ENCODE results near the gene ARIH2. TPM values are rescaled to one million over a fixed set of nuclear protein-coding genes. Genes with fewer than 3 reads are reported as not detected.
A peak's percentile ranks its signal among the peaks of the same experiment; 100 is the strongest.

ARIH2 gene
- total and polyA plus RNA-seq, 2 experiments from 2014 or later, result 76.4 to 118 TPM

DNA sequence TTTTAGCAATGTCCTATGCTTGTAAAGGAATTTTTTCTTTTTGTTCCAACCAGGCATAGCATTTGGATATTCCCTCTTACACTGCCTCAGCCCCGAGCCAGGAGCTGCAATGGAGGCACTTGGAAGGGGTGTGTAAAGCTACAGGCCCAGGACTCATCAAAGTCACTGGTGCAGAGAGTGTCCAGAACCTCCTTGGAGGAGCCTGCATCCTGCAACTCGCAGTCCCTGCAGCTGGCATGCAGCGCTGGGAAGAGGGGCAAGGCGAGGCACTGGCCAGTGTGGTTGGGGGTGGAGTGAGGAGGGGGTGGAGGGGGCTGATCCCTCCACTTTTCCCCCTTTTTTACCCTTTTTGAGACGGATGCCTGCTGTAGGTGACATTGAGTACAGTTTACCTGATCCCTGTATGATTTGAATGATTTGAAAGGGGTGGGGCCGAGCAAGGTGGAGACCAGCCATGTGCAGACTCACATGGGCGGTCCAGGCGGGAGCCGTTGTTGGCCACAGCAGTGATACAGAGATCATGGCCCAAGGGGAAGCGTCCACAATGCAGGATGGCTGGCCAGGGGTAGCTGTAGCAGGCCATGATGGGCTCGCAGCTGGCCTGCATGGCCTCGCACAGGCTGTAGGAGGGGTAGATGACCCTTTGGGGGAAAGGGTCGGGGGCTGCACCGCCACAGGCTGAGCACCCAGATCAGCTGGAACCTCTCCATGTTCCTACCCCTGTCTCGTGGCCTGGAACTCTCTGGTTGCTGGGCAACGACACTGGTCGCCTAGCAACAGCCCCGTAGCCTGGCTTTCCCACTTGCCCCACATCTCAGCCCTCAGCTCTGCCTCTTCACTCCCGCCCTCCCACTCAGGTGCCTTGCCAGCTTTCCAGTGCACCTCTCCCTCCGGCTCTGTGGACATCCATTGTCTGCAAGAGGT lies 79.3 kb downstream of the ARIH2 start:
- Histone ChIP-seq H3K9me2 (ENCODE audit: insufficient read depth) (no peaks in the 10 kb centered on the region; the same call in 1 of the 2 replicates), H3K4me2 (no peak overlapping the region), H3K4me3 (no peak overlapping the region), H3K36me3 (ENCODE audit: insufficient read depth) (no peaks in the 10 kb centered on the region), H4K20me1 (replicated peaks; ENCODE audit: insufficient read depth) (no peaks in the 10 kb centered on the region; the same call in 1 of the 2 replicates), H3F3A (replicated peaks; ENCODE audit: low read depth) (no peaks in the 10 kb centered on the region), H2AFZ (no peak overlapping the region), H3K27me3 (ENCODE audit: insufficient read depth) (no peaks in the 10 kb centered on the region), H3K79me2 (replicated peaks; ENCODE audit: insufficient read depth) (no peaks in the 10 kb centered on the region), H3K27ac (ENCODE audit: low read depth) (no peak overlapping the region), H3K4me1 (ENCODE audit: insufficient read depth) (peaks cover 10% of the 10 kb centered on the region)
- no peak overlapping the region; the same call in 2 of the 3 replicates for H3K4me3 Mint-ChIP-seq
- TF ChIP-seq POLR2AphosphoS5 (IDR thresholded peaks at IDR 0.05; ENCODE audit: low read depth), result no peak
- TF ChIP-seq, protein P1, sequence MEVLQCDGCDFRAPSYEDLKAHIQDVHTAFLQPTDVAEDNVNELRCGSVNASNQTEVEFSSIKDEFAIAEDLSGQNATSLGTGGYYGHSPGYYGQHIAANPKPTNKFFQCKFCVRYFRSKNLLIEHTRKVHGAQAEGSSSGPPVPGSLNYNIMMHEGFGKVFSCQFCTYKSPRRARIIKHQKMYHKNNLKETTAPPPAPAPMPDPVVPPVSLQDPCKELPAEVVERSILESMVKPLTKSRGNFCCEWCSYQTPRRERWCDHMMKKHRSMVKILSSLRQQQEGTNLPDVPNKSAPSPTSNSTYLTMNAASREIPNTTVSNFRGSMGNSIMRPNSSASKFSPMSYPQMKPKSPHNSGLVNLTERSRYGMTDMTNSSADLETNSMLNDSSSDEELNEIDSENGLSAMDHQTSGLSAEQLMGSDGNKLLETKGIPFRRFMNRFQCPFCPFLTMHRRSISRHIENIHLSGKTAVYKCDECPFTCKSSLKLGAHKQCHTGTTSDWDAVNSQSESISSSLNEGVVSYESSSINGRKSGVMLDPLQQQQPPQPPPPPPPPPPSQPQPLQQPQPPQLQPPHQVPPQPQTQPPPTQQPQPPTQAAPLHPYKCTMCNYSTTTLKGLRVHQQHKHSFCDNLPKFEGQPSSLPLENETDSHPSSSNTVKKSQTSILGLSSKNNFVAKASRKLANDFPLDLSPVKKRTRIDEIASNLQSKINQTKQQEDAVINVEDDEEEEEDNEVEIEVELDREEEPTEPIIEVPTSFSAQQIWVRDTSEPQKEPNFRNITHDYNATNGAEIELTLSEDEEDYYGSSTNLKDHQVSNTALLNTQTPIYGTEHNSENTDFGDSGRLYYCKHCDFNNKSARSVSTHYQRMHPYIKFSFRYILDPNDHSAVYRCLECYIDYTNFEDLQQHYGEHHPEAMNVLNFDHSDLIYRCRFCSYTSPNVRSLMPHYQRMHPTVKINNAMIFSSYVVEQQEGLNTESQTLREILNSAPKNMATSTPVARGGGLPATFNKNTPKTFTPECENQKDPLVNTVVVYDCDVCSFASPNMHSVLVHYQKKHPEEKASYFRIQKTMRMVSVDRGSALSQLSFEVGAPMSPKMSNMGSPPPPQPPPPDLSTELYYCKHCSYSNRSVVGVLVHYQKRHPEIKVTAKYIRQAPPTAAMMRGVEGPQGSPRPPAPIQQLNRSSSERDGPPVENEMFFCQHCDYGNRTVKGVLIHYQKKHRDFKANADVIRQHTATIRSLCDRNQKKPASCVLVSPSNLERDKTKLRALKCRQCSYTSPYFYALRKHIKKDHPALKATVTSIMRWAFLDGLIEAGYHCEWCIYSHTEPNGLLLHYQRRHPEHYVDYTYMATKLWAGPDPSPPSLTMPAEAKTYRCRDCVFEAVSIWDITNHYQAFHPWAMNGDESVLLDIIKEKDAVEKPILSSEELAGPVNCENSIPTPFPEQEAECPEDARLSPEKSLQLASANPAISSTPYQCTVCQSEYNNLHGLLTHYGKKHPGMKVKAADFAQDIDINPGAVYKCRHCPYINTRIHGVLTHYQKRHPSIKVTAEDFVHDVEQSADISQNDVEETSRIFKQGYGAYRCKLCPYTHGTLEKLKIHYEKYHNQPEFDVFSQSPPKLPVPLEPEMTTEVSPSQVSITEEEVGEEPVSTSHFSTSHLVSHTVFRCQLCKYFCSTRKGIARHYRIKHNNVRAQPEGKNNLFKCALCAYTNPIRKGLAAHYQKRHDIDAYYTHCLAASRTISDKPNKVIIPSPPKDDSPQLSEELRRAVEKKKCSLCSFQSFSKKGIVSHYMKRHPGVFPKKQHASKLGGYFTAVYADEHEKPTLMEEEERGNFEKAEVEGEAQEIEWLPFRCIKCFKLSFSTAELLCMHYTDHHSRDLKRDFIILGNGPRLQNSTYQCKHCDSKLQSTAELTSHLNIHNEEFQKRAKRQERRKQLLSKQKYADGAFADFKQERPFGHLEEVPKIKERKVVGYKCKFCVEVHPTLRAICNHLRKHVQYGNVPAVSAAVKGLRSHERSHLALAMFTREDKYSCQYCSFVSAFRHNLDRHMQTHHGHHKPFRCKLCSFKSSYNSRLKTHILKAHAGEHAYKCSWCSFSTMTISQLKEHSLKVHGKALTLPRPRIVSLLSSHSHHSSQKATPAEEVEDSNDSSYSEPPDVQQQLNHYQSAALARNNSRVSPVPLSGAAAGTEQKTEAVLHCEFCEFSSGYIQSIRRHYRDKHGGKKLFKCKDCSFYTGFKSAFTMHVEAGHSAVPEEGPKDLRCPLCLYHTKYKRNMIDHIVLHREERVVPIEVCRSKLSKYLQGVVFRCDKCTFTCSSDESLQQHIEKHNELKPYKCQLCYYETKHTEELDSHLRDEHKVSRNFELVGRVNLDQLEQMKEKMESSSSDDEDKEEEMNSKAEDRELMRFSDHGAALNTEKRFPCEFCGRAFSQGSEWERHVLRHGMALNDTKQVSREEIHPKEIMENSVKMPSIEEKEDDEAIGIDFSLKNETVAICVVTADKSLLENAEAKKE (CRISPR knock-in tag; IDR thresholded peaks at IDR 0.05), result no peak
- TF ChIP-seq NANOG (IDR thresholded peaks at IDR 0.05; ENCODE audit: borderline replicate concordance), result no peak
- no peak for TF ChIP-seq STAT1 (IDR thresholded peaks at IDR 0.05; ENCODE audit: unreplicated experiment)
- TF ChIP-seq, protein P2, sequence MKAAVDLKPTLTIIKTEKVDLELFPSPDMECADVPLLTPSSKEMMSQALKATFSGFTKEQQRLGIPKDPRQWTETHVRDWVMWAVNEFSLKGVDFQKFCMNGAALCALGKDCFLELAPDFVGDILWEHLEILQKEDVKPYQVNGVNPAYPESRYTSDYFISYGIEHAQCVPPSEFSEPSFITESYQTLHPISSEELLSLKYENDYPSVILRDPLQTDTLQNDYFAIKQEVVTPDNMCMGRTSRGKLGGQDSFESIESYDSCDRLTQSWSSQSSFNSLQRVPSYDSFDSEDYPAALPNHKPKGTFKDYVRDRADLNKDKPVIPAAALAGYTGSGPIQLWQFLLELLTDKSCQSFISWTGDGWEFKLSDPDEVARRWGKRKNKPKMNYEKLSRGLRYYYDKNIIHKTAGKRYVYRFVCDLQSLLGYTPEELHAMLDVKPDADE (IDR thresholded peaks at IDR 0.05), result no peak
- no peak for TF ChIP-seq CREB1 (CRISPR knock-in tag; IDR thresholded peaks at IDR 0.05; ENCODE audit: low read depth)
- no peak for TF ChIP-seq EZH2phosphoT487 (IDR thresholded peaks at IDR 0.05; ENCODE audit: unreplicated experiment)
- no peak for TF ChIP-seq ZNF114 (CRISPR knock-in tag; IDR thresholded peaks at IDR 0.05)
- no peak for TF ChIP-seq ZNF331 (CRISPR knock-in tag; IDR thresholded peaks at IDR 0.05; ENCODE audit: low read depth)
- TF ChIP-seq JUNB (IDR thresholded peaks at IDR 0.05; ENCODE audit: unreplicated experiment), result no peak
- TF ChIP-seq, protein P3, sequence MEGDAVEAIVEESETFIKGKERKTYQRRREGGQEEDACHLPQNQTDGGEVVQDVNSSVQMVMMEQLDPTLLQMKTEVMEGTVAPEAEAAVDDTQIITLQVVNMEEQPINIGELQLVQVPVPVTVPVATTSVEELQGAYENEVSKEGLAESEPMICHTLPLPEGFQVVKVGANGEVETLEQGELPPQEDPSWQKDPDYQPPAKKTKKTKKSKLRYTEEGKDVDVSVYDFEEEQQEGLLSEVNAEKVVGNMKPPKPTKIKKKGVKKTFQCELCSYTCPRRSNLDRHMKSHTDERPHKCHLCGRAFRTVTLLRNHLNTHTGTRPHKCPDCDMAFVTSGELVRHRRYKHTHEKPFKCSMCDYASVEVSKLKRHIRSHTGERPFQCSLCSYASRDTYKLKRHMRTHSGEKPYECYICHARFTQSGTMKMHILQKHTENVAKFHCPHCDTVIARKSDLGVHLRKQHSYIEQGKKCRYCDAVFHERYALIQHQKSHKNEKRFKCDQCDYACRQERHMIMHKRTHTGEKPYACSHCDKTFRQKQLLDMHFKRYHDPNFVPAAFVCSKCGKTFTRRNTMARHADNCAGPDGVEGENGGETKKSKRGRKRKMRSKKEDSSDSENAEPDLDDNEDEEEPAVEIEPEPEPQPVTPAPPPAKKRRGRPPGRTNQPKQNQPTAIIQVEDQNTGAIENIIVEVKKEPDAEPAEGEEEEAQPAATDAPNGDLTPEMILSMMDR (conservative IDR thresholded peaks at IDR 0.05; ENCODE audit: low read depth in 2 of 2), result no peak
- no peak for TF ChIP-seq EZH2 (IDR thresholded peaks at IDR 0.05; ENCODE audit: low read depth, unreplicated experiment)
- TF ChIP-seq, protein P4, sequence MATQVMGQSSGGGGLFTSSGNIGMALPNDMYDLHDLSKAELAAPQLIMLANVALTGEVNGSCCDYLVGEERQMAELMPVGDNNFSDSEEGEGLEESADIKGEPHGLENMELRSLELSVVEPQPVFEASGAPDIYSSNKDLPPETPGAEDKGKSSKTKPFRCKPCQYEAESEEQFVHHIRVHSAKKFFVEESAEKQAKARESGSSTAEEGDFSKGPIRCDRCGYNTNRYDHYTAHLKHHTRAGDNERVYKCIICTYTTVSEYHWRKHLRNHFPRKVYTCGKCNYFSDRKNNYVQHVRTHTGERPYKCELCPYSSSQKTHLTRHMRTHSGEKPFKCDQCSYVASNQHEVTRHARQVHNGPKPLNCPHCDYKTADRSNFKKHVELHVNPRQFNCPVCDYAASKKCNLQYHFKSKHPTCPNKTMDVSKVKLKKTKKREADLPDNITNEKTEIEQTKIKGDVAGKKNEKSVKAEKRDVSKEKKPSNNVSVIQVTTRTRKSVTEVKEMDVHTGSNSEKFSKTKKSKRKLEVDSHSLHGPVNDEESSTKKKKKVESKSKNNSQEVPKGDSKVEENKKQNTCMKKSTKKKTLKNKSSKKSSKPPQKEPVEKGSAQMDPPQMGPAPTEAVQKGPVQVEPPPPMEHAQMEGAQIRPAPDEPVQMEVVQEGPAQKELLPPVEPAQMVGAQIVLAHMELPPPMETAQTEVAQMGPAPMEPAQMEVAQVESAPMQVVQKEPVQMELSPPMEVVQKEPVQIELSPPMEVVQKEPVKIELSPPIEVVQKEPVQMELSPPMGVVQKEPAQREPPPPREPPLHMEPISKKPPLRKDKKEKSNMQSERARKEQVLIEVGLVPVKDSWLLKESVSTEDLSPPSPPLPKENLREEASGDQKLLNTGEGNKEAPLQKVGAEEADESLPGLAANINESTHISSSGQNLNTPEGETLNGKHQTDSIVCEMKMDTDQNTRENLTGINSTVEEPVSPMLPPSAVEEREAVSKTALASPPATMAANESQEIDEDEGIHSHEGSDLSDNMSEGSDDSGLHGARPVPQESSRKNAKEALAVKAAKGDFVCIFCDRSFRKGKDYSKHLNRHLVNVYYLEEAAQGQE (IDR thresholded peaks at IDR 0.05; ENCODE audit: unreplicated experiment), result no peak
- DNase-seq (ENCODE audit: low spot score) (peak; percentile 61), ATAC-seq (peak; percentile 52)
- H3K4me1 Mint-ChIP-seq, result peaks cover 23% of the 10 kb centered on the region
- no peaks in the 10 kb centered on the region for H3K9me3 Mint-ChIP-seq
- H3K27ac Mint-ChIP-seq, result no peak overlapping the region
- peaks cover 12% of the 10 kb centered on the region for H3K36me3 Mint-ChIP-seq (ENCODE audit: low read depth)
- peaks cover 11% of the 10 kb centered on the region for H3K27me3 Mint-ChIP-seq (ENCODE audit: insufficient read depth, low read depth, poor library complexity)
